ENCODE results near the gene VIPR1. TPM values are rescaled to one million over a fixed set of nuclear protein-coding genes. Genes with fewer than 3 reads are reported as not detected.

VIPR1 gene
- total and polyA plus RNA-seq, 8 donors, result 7.8 to 82.5 (median 11.0) TPM

DNA sequence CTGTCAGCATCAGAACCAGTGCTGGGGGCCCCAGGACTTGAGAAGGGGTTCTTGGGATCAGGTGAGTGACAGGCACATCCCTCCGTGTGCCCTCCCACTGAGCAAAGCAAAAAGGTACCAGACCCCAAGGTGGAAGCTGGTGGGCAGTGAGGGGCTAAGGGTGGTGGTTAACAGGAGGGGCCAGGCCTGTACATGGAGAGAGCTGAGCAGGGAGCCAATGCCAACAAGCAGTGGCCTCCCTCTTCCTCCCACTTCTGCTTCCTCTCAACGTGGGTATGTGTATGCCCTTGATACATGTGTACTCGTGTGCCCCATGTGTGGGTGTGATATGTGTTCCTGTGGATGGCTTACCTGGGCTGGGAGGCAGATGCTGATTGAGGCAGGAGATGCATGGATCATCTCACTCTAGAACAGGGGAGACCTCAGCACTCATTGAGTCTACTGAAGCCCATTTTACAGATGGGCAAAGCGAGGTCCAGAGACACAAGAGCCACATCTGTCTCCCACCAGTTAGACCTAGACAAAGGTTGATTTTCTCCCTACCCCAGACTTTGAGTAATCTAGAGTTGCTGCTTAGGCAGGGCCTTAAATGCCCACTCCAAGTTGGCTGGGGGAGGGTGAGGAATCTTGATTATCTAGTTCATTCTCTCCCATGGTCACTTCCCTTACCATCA lies 945 bp downstream of the VIPR1 start:
- no peaks in the 10 kb centered on the region for H3K9me3 ChIP-seq
- peak overlapping the region; percentile 47 to 56 for H3K27ac ChIP-seq
- ATAC-seq, result no peak
- intact Hi-C loops (cut with DNase I), result no loop called here
- no peaks in the 10 kb centered on the region for H3K36me3 ChIP-seq
- no peak for DNase-seq
- TF ChIP-seq, protein P1, sequence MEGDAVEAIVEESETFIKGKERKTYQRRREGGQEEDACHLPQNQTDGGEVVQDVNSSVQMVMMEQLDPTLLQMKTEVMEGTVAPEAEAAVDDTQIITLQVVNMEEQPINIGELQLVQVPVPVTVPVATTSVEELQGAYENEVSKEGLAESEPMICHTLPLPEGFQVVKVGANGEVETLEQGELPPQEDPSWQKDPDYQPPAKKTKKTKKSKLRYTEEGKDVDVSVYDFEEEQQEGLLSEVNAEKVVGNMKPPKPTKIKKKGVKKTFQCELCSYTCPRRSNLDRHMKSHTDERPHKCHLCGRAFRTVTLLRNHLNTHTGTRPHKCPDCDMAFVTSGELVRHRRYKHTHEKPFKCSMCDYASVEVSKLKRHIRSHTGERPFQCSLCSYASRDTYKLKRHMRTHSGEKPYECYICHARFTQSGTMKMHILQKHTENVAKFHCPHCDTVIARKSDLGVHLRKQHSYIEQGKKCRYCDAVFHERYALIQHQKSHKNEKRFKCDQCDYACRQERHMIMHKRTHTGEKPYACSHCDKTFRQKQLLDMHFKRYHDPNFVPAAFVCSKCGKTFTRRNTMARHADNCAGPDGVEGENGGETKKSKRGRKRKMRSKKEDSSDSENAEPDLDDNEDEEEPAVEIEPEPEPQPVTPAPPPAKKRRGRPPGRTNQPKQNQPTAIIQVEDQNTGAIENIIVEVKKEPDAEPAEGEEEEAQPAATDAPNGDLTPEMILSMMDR (IDR thresholded peaks at IDR 0.05), result no peak
- H3K4me1 ChIP-seq, result peaks cover 7 to 42% of the 10 kb centered on the region in 2 donors
- peak overlapping the region; percentile 47 to 49 for H3K4me3 ChIP-seq
- peaks cover 8 to 49% of the 10 kb centered on the region in 2 donors for H3K27me3 ChIP-seq

DNA sequence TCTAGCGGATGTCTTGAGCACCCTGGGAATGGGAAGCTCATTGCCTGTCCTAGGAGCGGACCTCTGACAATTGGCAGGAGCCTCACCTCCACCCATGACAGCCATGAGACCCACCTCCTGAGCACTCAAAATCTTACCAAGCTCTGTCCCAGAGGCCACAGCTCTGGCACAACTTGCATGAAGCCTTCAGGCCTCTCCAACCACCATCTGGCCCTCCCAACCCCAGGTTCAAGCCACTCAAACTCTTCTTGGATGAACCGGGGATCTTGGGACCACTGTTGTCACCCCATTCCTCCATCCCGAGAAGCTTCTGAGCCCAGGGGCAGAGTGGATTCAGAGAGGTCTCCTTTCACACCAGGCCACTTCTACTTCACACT lies 1.5 kb downstream of the VIPR1 start:
- H3K27ac ChIP-seq, result peak overlapping the region; percentile 47 to 56
- DNase-seq (peak in 1 of 4 donors; percentile 5), ATAC-seq (no peak)
- intact Hi-C loops (cut with DNase I), result no loop called here
- peaks cover 7 to 47% of the 10 kb centered on the region in 2 donors for H3K4me1 ChIP-seq
- no peaks in the 10 kb centered on the region for H3K9me3 ChIP-seq
- peak overlapping the region in 1 of 2 donors; percentile 49 for H3K4me3 ChIP-seq
- TF ChIP-seq, protein P1 (IDR thresholded peaks at IDR 0.05), result no peak
- H3K27me3 ChIP-seq, result peaks cover 8 to 47% of the 10 kb centered on the region in 2 donors
- H3K36me3 ChIP-seq, result no peaks in the 10 kb centered on the region

DNA sequence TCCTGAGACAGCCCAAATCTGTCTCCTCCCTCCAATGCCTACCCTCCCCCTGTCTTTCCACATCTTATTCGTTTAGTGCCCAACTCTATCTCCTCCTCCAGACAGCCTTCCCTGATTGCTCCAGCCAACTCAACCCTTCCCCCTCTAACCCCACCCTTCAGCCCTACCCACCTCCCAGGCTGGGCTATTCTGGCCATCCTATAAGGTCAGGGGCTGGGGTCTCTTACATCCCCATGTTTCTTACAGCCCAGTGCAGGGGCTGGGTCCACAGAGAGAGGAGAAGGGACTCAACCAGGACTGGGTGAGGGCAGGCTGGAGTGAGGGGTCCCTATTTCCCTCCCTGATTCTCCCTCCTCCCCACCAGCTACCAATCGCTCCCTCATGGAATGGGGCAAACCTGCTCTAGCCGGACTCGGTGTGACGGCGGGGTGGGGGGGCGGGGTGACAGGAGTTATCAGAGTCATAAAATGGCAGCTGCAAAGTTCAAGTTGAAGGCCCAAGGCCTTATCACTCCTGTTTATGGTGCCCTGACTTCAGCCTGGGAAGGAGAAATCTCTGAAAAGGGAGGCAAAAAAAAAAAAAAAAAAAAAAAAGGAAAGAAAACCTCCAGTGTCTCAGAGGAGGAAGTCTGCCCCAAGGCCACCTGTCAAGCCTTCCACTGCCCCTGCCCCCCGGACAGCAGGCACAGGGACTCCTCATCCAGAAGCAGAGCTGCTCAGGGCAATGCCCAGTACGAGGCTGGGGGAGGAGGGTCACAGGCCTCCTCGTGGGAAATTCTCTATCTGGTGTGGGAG lies 2.1 kb downstream of the VIPR1 start:
- DNase-seq (peak in 1 of 4 donors; percentile 24), ATAC-seq (no peak)
- no peaks in the 10 kb centered on the region for H3K36me3 ChIP-seq
- H3K4me3 ChIP-seq, result peak overlapping the region in 1 of 2 donors; percentile 49
- H3K27me3 ChIP-seq, result peaks cover 8 to 41% of the 10 kb centered on the region in 2 donors
- TF ChIP-seq, protein P1 (IDR thresholded peaks at IDR 0.05), result no peak
- peak overlapping the region; percentile 47 to 56 for H3K27ac ChIP-seq
- intact Hi-C loops (cut with DNase I), result no loop called here
- no peaks in the 10 kb centered on the region for H3K9me3 ChIP-seq
- H3K4me1 ChIP-seq, result peaks cover 7 to 47% of the 10 kb centered on the region in 2 donors

DNA sequence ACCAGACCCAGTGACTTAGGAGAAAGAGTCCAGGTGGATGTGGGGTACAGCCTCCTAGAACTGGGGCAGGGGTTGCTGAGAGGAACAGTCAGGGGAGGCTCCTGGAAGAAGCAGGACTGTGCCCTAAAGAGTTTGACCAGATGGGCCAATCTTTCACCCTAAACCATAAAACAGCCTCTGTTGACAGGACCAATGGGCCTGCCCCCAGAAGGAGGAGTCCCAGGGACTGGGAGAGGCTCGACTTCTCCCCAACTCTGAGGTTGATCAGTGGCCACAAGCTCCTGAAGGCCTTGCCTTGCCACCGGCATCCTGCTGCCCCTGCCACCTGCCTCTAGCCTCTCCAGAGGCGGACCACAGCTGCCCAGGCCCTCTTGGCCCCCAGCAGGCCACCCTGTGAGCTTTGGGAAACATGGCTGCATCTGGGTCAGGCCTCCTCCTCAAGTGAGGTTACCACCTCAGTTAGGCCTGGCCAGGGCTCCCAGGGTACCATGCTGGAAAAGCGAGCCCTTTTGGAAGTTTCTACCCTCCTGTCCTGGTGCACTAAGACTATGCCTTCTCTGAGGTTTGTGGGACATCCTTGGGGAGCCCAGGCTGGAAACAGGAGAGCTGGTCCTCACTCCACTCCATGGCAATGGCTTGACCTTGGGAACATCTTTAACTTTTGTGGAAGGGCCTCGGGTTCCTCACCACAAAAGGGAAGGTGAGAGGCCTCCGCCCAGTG lies 2.8 kb downstream of the VIPR1 start:
- Histone ChIP-seq H3K27ac (peak overlapping the region in 1 of 2 donors; percentile 47), H3K27me3 (peaks cover 8 to 33% of the 10 kb centered on the region in 2 donors), H3K4me3 (peak overlapping the region in 1 of 2 donors; percentile 49), H3K36me3 (no peaks in the 10 kb centered on the region), H3K9me3 (no peaks in the 10 kb centered on the region), H3K4me1 (peaks cover 7 to 51% of the 10 kb centered on the region in 2 donors)
- no peak for ATAC-seq
- intact Hi-C loops (cut with DNase I), result no loop called here
- TF ChIP-seq, protein P1 (IDR thresholded peaks at IDR 0.05), result no peak
- peak in 1 of 4 donors; percentile 25 for DNase-seq

Measured in left lung (tissue), 10 donors.